ENCODE data around the gene ISY1. TPM values are rescaled to one million over a fixed set of nuclear protein-coding genes. Genes with fewer than 3 reads are reported as not detected.
A peak's percentile ranks its signal among the peaks of the same experiment; 100 is the strongest.

The ISY1 gene
- 20.2 to 25.5 TPM (median 23.8 TPM) in 3 replicates for polyA plus RNA-seq
- 24.5 TPM for polyA plus RNA-seq (2011; ENCODE audit: low read depth)
- polyA plus RNA-seq (2011; cell fraction: cytosol; rRNA removed): 19.9 and 23.7 TPM in 2 replicates
- polyA plus RNA-seq (2011; cell fraction: nucleus; rRNA removed): 12.9 and 13.4 TPM in 2 replicates
- 16.6 and 23.1 TPM in 2 replicates for polyA plus RNA-seq (2012; ENCODE audit: low replicate concordance)
- 10.2 to 27.2 TPM (median 17.6 TPM) in 3 replicates for polyA minus RNA-seq
- 18.8 TPM for polyA minus RNA-seq (2011; cell fraction: cytosol; rRNA and poly(A)+ RNA removed)
- polyA minus RNA-seq (2011; cell fraction: nucleus; rRNA and poly(A)+ RNA removed): 5.1 and 6.7 TPM in 2 replicates

GRCh38 chr3:129160891-129161859 is at the start of gene ISY1:
Gene ISY1, minus strand, starts transcription at chr3:129161063. Its CDS starts 88 bp downstream, at chr3:129160975.
- H3K4me3 ChIP-seq (ENCODE audit: control insufficient read depth in 2 of 3, extremely low read depth in 1 of 3, insufficient read depth in 2 of 3, low read depth in 1 of 3, low read length in 3 of 3): peak within 1 kb of the TSS; percentile 79 to 97 (median 95)
- FAIRE-seq (peak; percentile 43), DNase-seq (ENCODE audit: low read depth, low spot score) (no peak)
- H3K27ac ChIP-seq (ENCODE audit: control insufficient read depth, insufficient read depth, low read length): peak within 1 kb of the TSS; percentile 99
- H3K36me3 ChIP-seq (ENCODE audit: control insufficient read depth in 2 of 2, extremely low read depth in 1 of 2, insufficient read depth in 2 of 2, low read length in 2 of 2): peaks cover 3 to 15% of the 10 kb centered on the region in 2 experiments
- H3K4me1 ChIP-seq (ENCODE audit: control insufficient read depth, extremely low read depth, insufficient read depth, low read length): peaks cover 19% of the 10 kb centered on the region
- H3K79me2 ChIP-seq (ENCODE audit: control insufficient read depth, insufficient read depth, low read length): peaks cover 21% of the 10 kb centered on the region
- H4K20me1 ChIP-seq (ENCODE audit: control insufficient read depth, extremely low read depth, insufficient read depth, low read length): no peaks in the 10 kb centered on the region
- H3K9me3 ChIP-seq (ENCODE audit: control insufficient read depth, low read depth, low read length): no peaks in the 10 kb centered on the region
- no peaks in the 10 kb centered on the region for H3K9me1 ChIP-seq (ENCODE audit: control insufficient read depth, extremely low read depth, insufficient read depth, low read length)
- dilution Hi-C loops (cut with MboI; ENCODE audit: extremely low pct_ligation_motif_present, low sequenced_read_pairs): no loop called here
- peak within 1 kb of the TSS; percentile 98 for H2AFZ ChIP-seq (ENCODE audit: control insufficient read depth, low read length)
- no peaks in the 10 kb centered on the region for H3K27me3 ChIP-seq (ENCODE audit: control insufficient read depth, extremely low read depth, insufficient read depth, low read length)
- peak within 1 kb of the TSS; percentile 97 for H3K4me2 ChIP-seq (ENCODE audit: control insufficient read depth, extremely low read depth, insufficient read depth, low read depth, low read length)
- peak within 1 kb of the TSS; percentile 98 for H3K9ac ChIP-seq (ENCODE audit: control insufficient read depth, extremely low read depth, insufficient read depth, low read length)
- no peak for TF ChIP-seq EZH2 (IDR thresholded peaks at IDR 0.05; ENCODE audit: low read length)
- peak; percentile 78 to 90 (median 82) for TF ChIP-seq CTCF (optimal IDR thresholded peaks at IDR 0.05 in 1 of 3, IDR thresholded peaks at IDR 0.05 in 1 of 3, conservative IDR thresholded peaks at IDR 0.05 in 1 of 3; ENCODE audit: extremely low read depth in 1 of 3, insufficient read depth in 2 of 3, low read length in 3 of 3)

- Histone ChIP-seq H3K9ac (ENCODE audit: control insufficient read depth, extremely low read depth, insufficient read depth, low read length) (no peak overlapping the region), H2AFZ (ENCODE audit: control insufficient read depth, low read length) (no peak overlapping the region), H3K36me3 (ENCODE audit: control insufficient read depth in 2 of 2, extremely low read depth in 1 of 2, insufficient read depth in 2 of 2, low read length in 2 of 2) (no peaks in the 10 kb centered on the region), H3K4me3 (ENCODE audit: control insufficient read depth in 2 of 3, extremely low read depth in 1 of 3, insufficient read depth in 2 of 3, low read depth in 1 of 3, low read length in 3 of 3) (no peak overlapping the region), H3K4me2 (ENCODE audit: control insufficient read depth, extremely low read depth, insufficient read depth, low read depth, low read length) (no peak overlapping the region), H3K4me1 (ENCODE audit: control insufficient read depth, extremely low read depth, insufficient read depth, low read length) (peaks cover 11% of the 10 kb centered on the region), H3K79me2 (ENCODE audit: control insufficient read depth, insufficient read depth, low read length) (no peaks in the 10 kb centered on the region), H4K20me1 (ENCODE audit: control insufficient read depth, extremely low read depth, insufficient read depth, low read length) (no peaks in the 10 kb centered on the region), H3K9me3 (ENCODE audit: control insufficient read depth, low read depth, low read length) (no peaks in the 10 kb centered on the region), H3K9me1 (ENCODE audit: control insufficient read depth, extremely low read depth, insufficient read depth, low read length) (no peaks in the 10 kb centered on the region), H3K27me3 (ENCODE audit: control insufficient read depth, extremely low read depth, insufficient read depth, low read length) (no peaks in the 10 kb centered on the region), H3K27ac (ENCODE audit: control insufficient read depth, insufficient read depth, low read length) (no peak overlapping the region)
- DNase-seq (ENCODE audit: low read depth, low spot score) (no peak), FAIRE-seq (no peak)
- dilution Hi-C loops (cut with MboI; ENCODE audit: extremely low pct_ligation_motif_present, low sequenced_read_pairs): no loop called here
- TF ChIP-seq EZH2 (IDR thresholded peaks at IDR 0.05; ENCODE audit: low read length) (no peak), CTCF (optimal IDR thresholded peaks at IDR 0.05 in 1 of 3, IDR thresholded peaks at IDR 0.05 in 1 of 3, conservative IDR thresholded peaks at IDR 0.05 in 1 of 3; ENCODE audit: extremely low read depth in 1 of 3, insufficient read depth in 2 of 3, low read length in 3 of 3) (no peak)
Measured at GRCh38 chr3:129207479-129207878, 46.6 kb upstream of the ISY1 start.

All from keratinocyte (primary cell).